ENCODE data around the gene NUP88. TPM values are rescaled to one million over a fixed set of nuclear protein-coding genes. Genes with fewer than 3 reads are reported as not detected.

Gene NUP88
- total and polyA plus RNA-seq, 10 of the 15 experiments (the other 5 are each of a cell fraction or from before 2014, with no cell fraction given): 110 to 244 (median 188) TPM

GRCh38 chr17:5439446-5439764, 19.9 kb upstream of the NUP88 start:
- 0% methylated on average over 1 of the region's 1 CpG for WGBS (ENCODE audit: insufficient coverage, insufficient replicate concordance, low lambda C conversion rate, missing lambda C conversion rate)
- peak overlapping the region; percentile 66 for H3K9ac ChIP-seq (ENCODE audit: control insufficient read depth, insufficient read depth, low read length)
- ChIA-PET CTCF (interaction anchor here (0.6 to 4.5 kb wide), 42 partner anchors 9 to 530 kb away, joined by 3 to 55 read pairs (median 5); partner anchors contain the start of genes DERL2, MIS12, NUP88 and SPAG7), RAD21 (ENCODE audit: unreplicated experiment) (interaction anchor here (0.6 to 2.8 kb wide), 13 partner anchors 21 to 361 kb away, joined by 3 to 17 read pairs (median 3); partner anchors contain the start of genes DERL2, MIS12, NUP88 and RPAIN), SMC1A (ENCODE audit: uncharacterized antibody, unreplicated experiment) (interaction anchor here (0.8 to 2.9 kb wide), 13 partner anchors 16 to 376 kb away, joined by 3 to 12 read pairs (median 4); partner anchors contain the start of gene ZNF232), POLR2A (interaction anchor here (1.0 to 1.4 kb wide), 6 partner anchors 10 to 145 kb away, joined by 3 to 13 read pairs (median 5); partner anchors contain the start of genes DHX33, NLRP1, NUP88 and RPAIN)
- DNase-seq (ENCODE audit: low read depth, low spot score) (no peak), FAIRE-seq (no peak), ATAC-seq (no peak)
- peak overlapping the region; percentile 82 for H2AFZ ChIP-seq (ENCODE audit: control insufficient read depth, low read depth, low read length)
- peaks cover 38% of the 10 kb centered on the region for H3K79me2 ChIP-seq (ENCODE audit: control insufficient read depth, insufficient read depth, low read length)
- peaks cover 18 to 27% of the 10 kb centered on the region in 2 experiments for H3K36me3 ChIP-seq (ENCODE audit: control insufficient read depth in 2 of 2, insufficient read depth in 2 of 2, low read length in 1 of 2)
- no peaks in the 10 kb centered on the region for H3K27me3 ChIP-seq (replicated peaks in 1 of 2; ENCODE audit: control insufficient read depth in 2 of 2, insufficient read depth in 2 of 2, low read length in 1 of 2)
- 0 out of 2 replicates have a peak overlapping the region, but pooled peaks have one; percentile 20 for H3K4me3 ChIP-seq
- peak overlapping the region; percentile 66 for H3K27ac ChIP-seq (ENCODE audit: control insufficient read depth, insufficient read depth)
- TF ChIP-seq RELB (IDR thresholded peaks at IDR 0.05; ENCODE audit: low read depth): 0 out of 2 replicates have a peak, but pooled peaks have one; percentile 8
- no peak for TF ChIP-seq BCLAF1 (IDR thresholded peaks at IDR 0.05)
- no TSS peak for BruUV-seq (replicated peaks)
- H3K4me2 ChIP-seq (ENCODE audit: control insufficient read depth, insufficient read depth): peak overlapping the region; percentile 83
- no peaks in the 10 kb centered on the region for H3K9me3 ChIP-seq (replicated peaks; ENCODE audit: control insufficient read depth, insufficient read depth, low read length)
- H3K4me1 ChIP-seq (ENCODE audit: control insufficient read depth, insufficient read depth, low read length): peaks cover 9% of the 10 kb centered on the region; the same call in 1 of the 2 replicates
- intact Hi-C loops (cut with micrococcal nuclease; ENCODE audit: unreplicated experiment) (loop anchor here (1.0 to 5.0 kb wide), 2 partner anchors 190 to 242 kb away; no protein-coding TSS in a partner anchor), in situ Hi-C loops (cut with MboI) (no loop called here)
- H4K20me1 ChIP-seq (ENCODE audit: control insufficient read depth, insufficient read depth): no peaks in the 10 kb centered on the region

All from GM12878 (cell line).